H1 (cell line): ENCODE data around the gene DCAF4. TPM values are rescaled to one million over a fixed set of nuclear protein-coding genes. Genes with fewer than 3 reads are reported as not detected.

Source experiments
- BCL11A ChIP-seq, 2 experiments: IDR thresholded peaks; one replicate each; pipeline ENCODE4 v1.6.1; 2011; ENCODE audit warnings: low read depth in 2 of 2, low read length in 2 of 2, mild to moderate bottlenecking in 2 of 2
- SUZ12 ChIP-seq: fragments of 200-600 bp; sonication (generic); IDR thresholded peaks from 2 replicates; pipeline ENCODE4 v1.6.1; 2012; ENCODE audit warnings: mild to moderate bottlenecking, inconsistent platforms, low read length, moderate library complexity, mixed read lengths
- polyA plus RNA-seq, 7 experiments: library from polyadenylated mRNA; depleted of rRNA in 3 of 7; stranded (reverse) in 5 of 7; unstranded in 2 of 7; fragments of >200 nt in 5 of 7; fragments of 200-250 nt in 2 of 7; gene quantifications; 1 replicate in 5 of 7; 2 replicates in 1 of 7; 4 replicates in 1 of 7; pipeline versions ENCODE4 v1.2.1 to v1.2.3, GENCODE V29; 2011 to 2013; ENCODE audit warnings: missing spikeins in 2 of 7, mixed read lengths in 2 of 7
- total RNA-seq: library from RNA; stranded (reverse); fragmentation: NEBNext Ultra II Directional; extraction: Animal tissue kit (Norgen Biotek cat#: 25700); gene quantifications from 2 replicates; pipeline ENCODE4 v1.2.1, GENCODE V29; 2021

DCAF4 gene
- total and polyA plus RNA-seq, 2 of the 8 experiments (the other 6 are each of a cell fraction or from before 2014, with no cell fraction given), result 17.0 to 21.1 TPM

- TF ChIP-seq BCL11A (IDR thresholded peaks at IDR 0.05; ENCODE audit: low read depth in 2 of 2, low read length in 2 of 2), result no peak
- no peak for TF ChIP-seq SUZ12
These were observed 63.9 kb downstream of the DCAF4 start (continued) for GRCh38 chr14:72990171-72990570.
